SK-N-SH treated with all-trans-retinoic acid at 6 μM for 48 hours (cell line): ENCODE data around the gene USP15.
"Not testable (repeated sequence)": the region's sequence is repeated elsewhere in the genome, so short reads cannot be mapped to it uniquely, and the experiment has no call there.

Experiments used
- ATAC-seq: fragments of 200-7000 bp; cut with Tn5 transposase; 3 replicates; pipeline ENCODE4 v1.9.1; 2020; ENCODE audit warnings: mild to moderate bottlenecking, moderate library complexity
- BACH2 ChIP-seq: fragments of 250-450 bp; sonication (Bioruptor Pico); IDR thresholded peaks from 2 replicates; pipeline ENCODE4 v1.9.0; 2021; ENCODE audit warnings: mild to moderate bottlenecking, borderline replicate concordance
- CREB5 ChIP-seq: fragments of 250-450 bp; sonication (Bioruptor Pico); IDR thresholded peaks from 2 replicates; pipeline ENCODE4 v1.5.1; 2020; ENCODE audit warnings: low read depth, mild to moderate bottlenecking, moderate library complexity
- CSDC2 ChIP-seq: fragments of 250-450 bp; sonication (Bioruptor Pico); IDR thresholded peaks from 2 replicates; pipeline ENCODE4 v1.5.0; 2020; ENCODE audit warnings: mild to moderate bottlenecking, moderate library complexity
- CSRNP3 ChIP-seq: fragments of 250-450 bp; sonication (Bioruptor Pico); IDR thresholded peaks from 2 replicates; pipeline ENCODE4 v1.5.1; 2021; ENCODE audit warnings: mild to moderate bottlenecking, moderate library complexity
- GLIS3 ChIP-seq: fragments of 250-450 bp; sonication (Bioruptor Pico); IDR thresholded peaks from 2 replicates; pipeline ENCODE4 v1.5.0; 2020; ENCODE audit warnings: mild to moderate bottlenecking, moderate library complexity
- ISL1 ChIP-seq: fragments of 250-450 bp; sonication (Bioruptor Pico); IDR thresholded peaks from 2 replicates; pipeline ENCODE4 v2.1.2; 2022; ENCODE audit warnings: mild to moderate bottlenecking, moderate library complexity
- OSR1 ChIP-seq: fragments of 250-450 bp; sonication (Bioruptor Pico); IDR thresholded peaks from 2 replicates; pipeline ENCODE4 v1.8.0; 2022; ENCODE audit warnings: moderate library complexity, mild to moderate bottlenecking, inconsistent platforms
- PATZ1 ChIP-seq: fragments of 250-450 bp; sonication (Bioruptor Pico); IDR thresholded peaks from 2 replicates; pipeline ENCODE4 v1.8.0; 2020; ENCODE audit warnings: mild to moderate bottlenecking, moderate library complexity, borderline replicate concordance
- POU6F1 ChIP-seq: fragments of 250-450 bp; sonication (Bioruptor Pico); IDR thresholded peaks from 2 replicates; pipeline ENCODE4 v1.8.0; 2021; ENCODE audit warnings: low read depth, mild to moderate bottlenecking, moderate library complexity, borderline replicate concordance
- PPARA ChIP-seq: fragments of 250-450 bp; sonication (Bioruptor Pico); IDR thresholded peaks from 2 replicates; pipeline ENCODE4 v1.5.0; 2020; ENCODE audit warnings: mild to moderate bottlenecking, borderline replicate concordance
- RARB ChIP-seq: fragments of 250-450 bp; sonication (Bioruptor Pico); IDR thresholded peaks from 2 replicates; pipeline ENCODE4 v1.8.0; 2021; ENCODE audit warnings: mild to moderate bottlenecking, moderate library complexity
- SNAI2 ChIP-seq: fragments of 250-450 bp; sonication (Bioruptor Pico); IDR thresholded peaks from 2 replicates; pipeline ENCODE4 v1.5.0; 2020; ENCODE audit warnings: mild to moderate bottlenecking, moderate library complexity
- TCF4 ChIP-seq: fragments of 250-450 bp; sonication (Bioruptor Pico); IDR thresholded peaks from 2 replicates; pipeline ENCODE4 v1.8.0; 2021; ENCODE audit warnings: mild to moderate bottlenecking, moderate library complexity, borderline replicate concordance
- TOX ChIP-seq: fragments of 250-450 bp; sonication (Bioruptor Pico); IDR thresholded peaks from 2 replicates; pipeline ENCODE4 v1.8.0; 2021; ENCODE audit warnings: mild to moderate bottlenecking, moderate library complexity, borderline replicate concordance
- TSHZ2 ChIP-seq: fragments of 250-450 bp; sonication (Bioruptor Pico); IDR thresholded peaks from 2 replicates; pipeline ENCODE4 v1.5.0; 2020; ENCODE audit warnings: mild to moderate bottlenecking, moderate library complexity
- ZC3H10 ChIP-seq: fragments of 250-450 bp; sonication (Bioruptor Pico); IDR thresholded peaks from 2 replicates; pipeline ENCODE4 v1.5.1; 2021; ENCODE audit warnings: mild to moderate bottlenecking, moderate library complexity
- ZFP3 ChIP-seq: fragments of 250-450 bp; sonication (Bioruptor Pico); IDR thresholded peaks from 2 replicates; pipeline ENCODE4 v1.5.0; 2020; ENCODE audit warnings: mild to moderate bottlenecking, moderate library complexity
- ZFP30 ChIP-seq: fragments of 450-650 bp; formaldehyde crosslinking; IDR thresholded peaks from 2 replicates; pipeline ENCODE4 v1.5.0; 2022; ENCODE audit warnings: mild to moderate bottlenecking, moderate library complexity
- ZNF565 ChIP-seq: fragments of 450-650 bp; formaldehyde crosslinking; conservative IDR thresholded peaks from 2 replicates; pipeline ENCODE4 v1.5.0; 2020; ENCODE audit warnings: low read depth, mild to moderate bottlenecking, moderate library complexity
- ZNF70 ChIP-seq: fragments of 450-650 bp; formaldehyde crosslinking; IDR thresholded peaks from 2 replicates; pipeline ENCODE4 v1.5.0; 2020; ENCODE audit warnings: mild to moderate bottlenecking, moderate library complexity
- ZNF8 ChIP-seq: fragments of 450-650 bp; formaldehyde crosslinking; IDR thresholded peaks from 2 replicates; pipeline ENCODE4 v1.5.0; 2020; ENCODE audit warnings: mild to moderate bottlenecking, moderate library complexity

USP15 gene

GRCh38 chr12:62448436-62448835, 188.2 kb downstream of the USP15 start:
- TF ChIP-seq CSRNP3 (CRISPR knock-in tag): no peak
- no peak for TF ChIP-seq TOX (CRISPR knock-in tag)
- no peak for TF ChIP-seq RARB (CRISPR knock-in tag)
- no peak for TF ChIP-seq SNAI2 (CRISPR knock-in tag)
- TF ChIP-seq ZFP30 (CRISPR knock-in tag): no peak
- TF ChIP-seq GLIS3: no peak
- TF ChIP-seq, all 23 proteins: peak for 0
- no peak for ATAC-seq

GRCh38 chr12:62455429-62455828, 195.2 kb downstream of the USP15 start:
- not testable (repeated sequence) for ATAC-seq

- no peak for ATAC-seq
- TF ChIP-seq SNAI2 (CRISPR knock-in tag): no peak
- TF ChIP-seq POU6F1 (CRISPR knock-in tag): no peak
- TF ChIP-seq CREB5 (CRISPR knock-in tag): no peak
- no peak for TF ChIP-seq CSDC2
- TF ChIP-seq TOX (CRISPR knock-in tag): no peak
- no peak for TF ChIP-seq ZFP3
- no peak for TF ChIP-seq ISL1 (CRISPR knock-in tag)
- TF ChIP-seq TSHZ2 (CRISPR knock-in tag): no peak
- no peak for TF ChIP-seq ZNF8 (CRISPR knock-in tag)
- no peak for TF ChIP-seq ZC3H10
- no peak for TF ChIP-seq GLIS3
- TF ChIP-seq, all 23 proteins: peak for 0
Observed at GRCh38 chr12:62458626-62459025, 198.4 kb downstream of the USP15 start.

GRCh38 chr12:62459976-62460375, 199.8 kb downstream of the USP15 start:
- no peak for TF ChIP-seq ZFP3
- TF ChIP-seq TCF4 (CRISPR knock-in tag): no peak
- TF ChIP-seq ZFP30 (CRISPR knock-in tag): no peak
- TF ChIP-seq TOX (CRISPR knock-in tag): no peak
- TF ChIP-seq ZNF70 (CRISPR knock-in tag): no peak
- TF ChIP-seq RARB (CRISPR knock-in tag): no peak
- no peak for TF ChIP-seq SNAI2 (CRISPR knock-in tag)
- TF ChIP-seq ZC3H10: no peak
- no peak for TF ChIP-seq OSR1 (CRISPR knock-in tag)
- no peak for TF ChIP-seq ZNF565
- no peak for TF ChIP-seq CSDC2
- no peak for TF ChIP-seq PPARA (CRISPR knock-in tag)
- TF ChIP-seq PATZ1 (CRISPR knock-in tag): no peak
- TF ChIP-seq TSHZ2 (CRISPR knock-in tag): no peak
- no peak for TF ChIP-seq BACH2 (CRISPR knock-in tag)
- TF ChIP-seq CREB5 (CRISPR knock-in tag): no peak
- no peak for TF ChIP-seq ZNF8 (CRISPR knock-in tag)
- no peak for ATAC-seq

- not testable (repeated sequence) for ATAC-seq
Observed at GRCh38 chr12:62461171-62461837, 201.1 kb downstream of the USP15 start.
